ENCODE measurements around the gene LINC00237.

- TF ChIP-seq, protein P1, sequence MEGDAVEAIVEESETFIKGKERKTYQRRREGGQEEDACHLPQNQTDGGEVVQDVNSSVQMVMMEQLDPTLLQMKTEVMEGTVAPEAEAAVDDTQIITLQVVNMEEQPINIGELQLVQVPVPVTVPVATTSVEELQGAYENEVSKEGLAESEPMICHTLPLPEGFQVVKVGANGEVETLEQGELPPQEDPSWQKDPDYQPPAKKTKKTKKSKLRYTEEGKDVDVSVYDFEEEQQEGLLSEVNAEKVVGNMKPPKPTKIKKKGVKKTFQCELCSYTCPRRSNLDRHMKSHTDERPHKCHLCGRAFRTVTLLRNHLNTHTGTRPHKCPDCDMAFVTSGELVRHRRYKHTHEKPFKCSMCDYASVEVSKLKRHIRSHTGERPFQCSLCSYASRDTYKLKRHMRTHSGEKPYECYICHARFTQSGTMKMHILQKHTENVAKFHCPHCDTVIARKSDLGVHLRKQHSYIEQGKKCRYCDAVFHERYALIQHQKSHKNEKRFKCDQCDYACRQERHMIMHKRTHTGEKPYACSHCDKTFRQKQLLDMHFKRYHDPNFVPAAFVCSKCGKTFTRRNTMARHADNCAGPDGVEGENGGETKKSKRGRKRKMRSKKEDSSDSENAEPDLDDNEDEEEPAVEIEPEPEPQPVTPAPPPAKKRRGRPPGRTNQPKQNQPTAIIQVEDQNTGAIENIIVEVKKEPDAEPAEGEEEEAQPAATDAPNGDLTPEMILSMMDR (IDR thresholded peaks at IDR 0.05; ENCODE audit: low read length), result no peak
- TF ChIP-seq EZH2 (optimal IDR thresholded peaks at IDR 0.05; ENCODE audit: low read depth, low read length), result no peak
Measured at GRCh38 chr20:21101453-21101931, 4.7 kb downstream of the LINC00237 start.

Measured in MM.1S (cell line).